ENCODE results near the gene ZNF28.
"Not testable (repeated sequence)": the region's sequence is repeated elsewhere in the genome, so short reads cannot be mapped to it uniquely, and the experiment has no call there.

ZNF28 gene

DNA sequence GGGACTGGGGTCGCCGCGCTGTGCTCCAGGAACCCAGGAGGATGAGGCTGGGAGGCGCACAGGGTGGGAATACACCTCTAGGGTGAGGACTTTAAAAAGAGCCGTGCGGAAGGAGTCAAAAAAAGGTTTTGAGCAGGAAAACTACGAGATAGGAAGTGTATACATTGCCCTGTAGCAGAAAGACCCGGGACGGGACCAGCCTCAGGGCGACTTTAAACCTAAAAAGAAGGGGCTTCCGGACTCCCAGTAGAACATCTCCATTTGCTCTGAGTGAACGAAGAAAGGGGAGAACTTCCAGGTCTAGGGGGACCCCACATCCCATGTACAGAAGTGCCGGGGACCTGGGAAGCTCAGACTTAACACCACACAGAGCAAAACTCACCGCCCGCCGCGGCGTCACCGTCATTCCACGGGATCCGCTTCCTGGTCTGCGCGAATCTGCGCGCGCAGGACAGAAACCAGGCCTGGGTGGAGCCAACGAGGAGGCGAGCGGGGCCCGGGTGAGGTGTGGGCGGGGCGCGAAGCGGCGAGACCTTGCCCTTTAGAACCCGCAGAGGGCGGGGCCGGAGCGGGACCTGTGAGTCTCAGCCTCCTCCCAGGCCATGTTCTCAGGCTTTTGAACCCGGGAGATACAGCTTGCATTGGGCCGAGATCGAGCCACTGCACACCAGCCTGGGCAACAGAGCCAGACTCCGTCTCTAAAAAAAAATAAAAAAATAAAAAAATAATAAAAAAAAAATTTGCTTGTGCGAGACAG, at the start of gene ZNF28:
TSS of gene ZNF28 (minus strand) at position 430 of the 757 bp plus-strand sequence. CDS start 3,675 bp downstream, outside the sequence.
- Mint-ChIP-seq H3K4me1 (peaks cover 19% of the 10 kb centered on the region), H3K36me3 (peaks cover 34% of the 10 kb centered on the region), H3K4me3 (peak within 1 kb of the TSS; percentile 92), H3K27ac (peak within 1 kb of the TSS; percentile 93)
- H3K9me3 Mint-ChIP-seq, result not testable (repeated sequence)
- DNase-seq (ENCODE audit: low spot score in 2 of 2) (peak; percentile 37 to 74), ATAC-seq (peak; percentile 99)

- not testable (repeated sequence) for H3K36me3 Mint-ChIP-seq; ATAC-seq; H3K9me3 Mint-ChIP-seq; H3K4me1 Mint-ChIP-seq; H3K27ac Mint-ChIP-seq; H3K4me3 Mint-ChIP-seq; DNase-seq (ENCODE audit: low spot score in 2 of 2)
Observed at GRCh38 chr19:52868031-52868430, 46.6 kb upstream of the ZNF28 start.

GRCh38 chr19:52857378-52858191, 36.2 kb upstream of the ZNF28 start, which contains the start of gene ZNF468:
Gene ZNF468, minus strand, starts transcription at chr19:52857619. Its CDS starts 3,347 bp downstream, at chr19:52854272.
- peaks cover 33% of the 10 kb centered on the region for H3K4me1 Mint-ChIP-seq
- ATAC-seq, result peak; percentile 99
- not testable (repeated sequence) for H3K9me3 Mint-ChIP-seq
- H3K36me3 Mint-ChIP-seq, result peaks cover 42% of the 10 kb centered on the region
- DNase-seq (ENCODE audit: low spot score in 2 of 2), result peak; percentile 69 to 89
- H3K4me3 Mint-ChIP-seq, result peak within 1 kb of the TSS; percentile 91
- peak within 1 kb of the TSS; percentile 88 for H3K27ac Mint-ChIP-seq

- peaks cover 33% of the 10 kb centered on the region for H3K4me1 Mint-ChIP-seq
- not testable (repeated sequence) for DNase-seq (ENCODE audit: low spot score in 2 of 2); H3K9me3 Mint-ChIP-seq
- peaks cover 50% of the 10 kb centered on the region for H3K36me3 Mint-ChIP-seq
- ATAC-seq, result peak; percentile 52
- peak overlapping the region; percentile 91 for H3K4me3 Mint-ChIP-seq
- H3K27ac Mint-ChIP-seq, result peak overlapping the region; percentile 88
Observed at GRCh38 chr19:52856540-52857377, 35.3 kb upstream of the ZNF28 start.

DNA sequence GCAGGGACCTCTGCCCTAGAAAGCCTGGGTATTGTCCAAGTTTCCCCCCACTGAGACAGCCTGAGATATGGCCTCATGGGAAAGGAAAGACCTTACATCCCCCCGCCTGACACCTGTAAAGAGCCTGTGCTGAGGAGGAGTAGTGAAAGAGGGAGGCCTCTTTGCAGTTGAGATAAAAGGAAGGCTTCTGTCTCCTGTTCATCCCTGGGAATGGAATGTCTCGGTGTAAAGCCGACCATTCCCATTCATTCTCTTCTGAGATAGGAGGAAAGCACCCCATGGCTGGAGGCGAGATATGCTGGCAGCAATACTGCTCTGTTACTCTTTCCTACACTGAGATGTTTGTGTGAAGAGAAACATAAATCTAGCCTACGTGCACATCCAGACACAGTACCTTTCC, 25.9 kb upstream of the ZNF28 start:
- not testable (repeated sequence) for H3K4me1 Mint-ChIP-seq; DNase-seq (ENCODE audit: low spot score in 2 of 2); H3K27ac Mint-ChIP-seq; ATAC-seq; H3K4me3 Mint-ChIP-seq
- Mint-ChIP-seq H3K9me3 (peaks cover 11% of the 10 kb centered on the region), H3K36me3 (peaks cover 100% of the 10 kb centered on the region)

DNA sequence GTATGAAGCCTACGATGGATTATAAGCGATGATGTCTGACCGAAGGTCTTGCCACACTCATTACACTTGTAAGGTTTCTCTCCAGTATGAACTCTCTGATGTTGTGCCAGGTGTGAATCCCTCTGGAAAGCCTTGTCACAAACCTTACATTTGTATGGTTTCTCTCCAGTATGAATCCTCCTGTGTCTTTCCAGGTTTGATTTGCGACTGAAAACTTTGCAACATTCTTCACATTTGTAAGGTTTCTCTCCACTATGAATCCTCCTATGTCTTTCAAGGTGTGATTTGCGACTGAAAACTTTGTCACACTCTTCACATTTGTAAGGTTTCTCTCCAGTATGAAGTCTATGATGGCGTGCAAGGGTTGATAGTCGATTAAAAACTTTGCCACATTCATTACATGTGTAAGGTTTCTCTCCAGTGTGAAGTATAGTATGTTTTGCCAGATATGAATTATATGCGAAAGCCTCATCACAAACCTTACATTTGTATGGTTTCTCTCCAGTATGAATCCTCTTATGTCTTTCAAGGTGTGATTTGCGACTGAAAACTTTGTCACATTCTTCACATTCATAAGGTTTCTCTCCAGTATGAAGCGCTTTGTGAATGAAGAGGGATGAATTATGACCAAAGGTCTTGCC, 19.5 kb upstream of the ZNF28 start:
- Mint-ChIP-seq H3K9me3 (peaks cover 17% of the 10 kb centered on the region), H3K36me3 (peaks cover 70% of the 10 kb centered on the region)
- H3K4me1 Mint-ChIP-seq; H3K4me3 Mint-ChIP-seq; H3K27ac Mint-ChIP-seq; DNase-seq (ENCODE audit: low spot score in 2 of 2); ATAC-seq: not testable (repeated sequence)

- not testable (repeated sequence) for H3K36me3 Mint-ChIP-seq; ATAC-seq; DNase-seq (ENCODE audit: low spot score in 2 of 2)
- Mint-ChIP-seq H3K4me1 (peaks cover 21% of the 10 kb centered on the region), H3K9me3 (peaks cover 21% of the 10 kb centered on the region), H3K4me3 (peak overlapping the region; percentile 46), H3K27ac (peak overlapping the region; percentile 92)
Observed at GRCh38 chr19:52834289-52834688, 12.9 kb upstream of the ZNF28 start.

- peak overlapping the region; percentile 46 for H3K4me3 Mint-ChIP-seq
- not testable (repeated sequence) for DNase-seq (ENCODE audit: low spot score in 2 of 2); H3K36me3 Mint-ChIP-seq
- ATAC-seq, result peak; percentile 85
- peaks cover 21% of the 10 kb centered on the region for H3K4me1 Mint-ChIP-seq
- H3K9me3 Mint-ChIP-seq, result peaks cover 21% of the 10 kb centered on the region
- peak overlapping the region; percentile 92 for H3K27ac Mint-ChIP-seq
Observed at GRCh38 chr19:52833541-52833940, 12.1 kb upstream of the ZNF28 start.

DNA sequence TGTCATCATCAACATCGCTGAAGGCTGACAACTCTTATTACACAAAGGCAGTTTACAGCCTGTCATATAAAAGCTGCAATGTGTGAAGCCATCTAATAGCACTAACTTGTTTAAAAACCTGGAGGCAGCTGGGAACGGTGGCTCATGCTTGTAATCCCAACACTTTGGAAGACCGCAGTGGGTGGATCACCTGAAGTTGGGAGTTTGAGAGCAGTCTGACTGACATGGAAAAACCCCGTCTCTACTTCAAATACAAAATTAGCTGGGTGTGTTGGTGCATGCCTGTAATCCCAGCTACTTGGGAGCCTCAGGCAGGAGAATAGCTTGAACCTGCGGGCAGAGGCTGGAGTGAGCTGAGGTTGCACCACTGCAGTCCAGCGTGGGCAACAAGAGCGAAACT, 8.4 kb upstream of the ZNF28 start:
- not testable (repeated sequence) for H3K4me3 Mint-ChIP-seq; ATAC-seq; H3K9me3 Mint-ChIP-seq; DNase-seq (ENCODE audit: low spot score in 2 of 2); H3K27ac Mint-ChIP-seq; H3K36me3 Mint-ChIP-seq
- H3K4me1 Mint-ChIP-seq, result peaks cover 21% of the 10 kb centered on the region

DNA sequence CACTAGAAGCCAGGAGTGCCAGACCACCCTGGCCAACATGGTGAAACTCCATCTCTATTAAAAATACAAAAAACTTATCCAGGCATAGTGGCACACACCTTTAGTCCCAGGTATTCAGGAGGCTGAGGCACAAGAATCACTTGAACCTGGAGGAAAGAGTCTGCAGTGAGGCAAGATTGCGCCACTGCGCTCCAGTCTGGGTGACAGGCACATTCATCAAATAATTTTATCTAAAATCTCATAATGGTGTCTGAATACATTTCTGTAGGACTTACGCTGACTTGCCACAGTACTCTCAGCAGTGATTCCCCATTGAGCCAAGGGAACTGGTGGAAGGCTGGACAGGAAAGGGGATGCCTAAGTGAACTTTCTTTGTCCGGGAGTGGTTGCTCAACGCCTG, 4.3 kb upstream of the ZNF28 start:
- Mint-ChIP-seq H3K4me1 (peaks cover 3% of the 10 kb centered on the region), H3K4me3 (no peak overlapping the region), H3K9me3 (no peaks in the 10 kb centered on the region), H3K36me3 (peaks cover 3% of the 10 kb centered on the region), H3K27ac (no peak overlapping the region)
- DNase-seq (ENCODE audit: low spot score in 2 of 2) (no peak), ATAC-seq (no peak)

GRCh38 chr19:52823676-52824075, 2.2 kb upstream of the ZNF28 start:
- Mint-ChIP-seq H3K9me3 (no peaks in the 10 kb centered on the region), H3K4me3 (no peak overlapping the region), H3K27ac (no peak overlapping the region), H3K4me1 (peaks cover 11% of the 10 kb centered on the region), H3K36me3 (peaks cover 11% of the 10 kb centered on the region)
- ATAC-seq, result no peak
- no peak for DNase-seq (ENCODE audit: low spot score in 2 of 2)

DNA sequence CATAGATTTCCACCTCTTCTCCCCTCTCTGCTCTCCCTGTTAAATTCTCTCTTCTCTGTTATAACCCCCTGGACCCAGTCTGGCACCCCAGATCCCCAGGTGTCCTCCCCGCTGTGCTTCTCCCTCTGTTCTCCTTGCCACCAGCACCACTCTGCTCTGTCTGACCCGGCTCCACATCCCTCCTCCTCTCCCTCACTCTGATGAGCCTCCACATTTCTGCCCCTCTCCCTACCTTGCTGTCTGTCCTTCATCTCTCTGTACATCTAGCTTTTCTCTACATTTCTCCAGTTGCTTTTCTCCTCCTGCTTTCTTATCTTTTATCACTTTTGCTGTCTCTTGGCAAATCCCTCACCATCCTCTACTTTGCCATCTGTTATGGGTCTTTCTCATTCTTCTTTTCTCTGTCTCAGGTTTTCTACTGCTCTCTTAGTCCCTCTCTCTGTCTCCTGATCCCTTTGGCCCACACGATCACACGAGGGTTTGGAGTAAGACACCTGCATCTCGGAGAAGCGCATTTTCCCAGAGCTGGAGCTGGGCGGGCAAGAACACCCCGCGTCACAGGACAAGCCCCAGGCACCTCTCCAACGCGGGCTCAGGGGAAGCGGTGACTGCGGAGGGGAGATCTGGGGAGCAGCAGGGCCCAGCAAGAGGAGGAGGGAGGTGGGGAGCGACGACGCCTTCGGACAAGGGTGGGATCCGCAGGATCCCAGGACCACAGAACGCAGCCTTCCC, 795 bp downstream of the ZNF28 start:
- Mint-ChIP-seq H3K36me3 (peaks cover 42% of the 10 kb centered on the region), H3K4me3 (peak overlapping the region; percentile 92), H3K4me1 (peaks cover 19% of the 10 kb centered on the region), H3K27ac (peak overlapping the region; percentile 93)
- DNase-seq (ENCODE audit: low spot score in 2 of 2) (peak; percentile 8 to 56), ATAC-seq (peak; percentile 57)
- not testable (repeated sequence) for H3K9me3 Mint-ChIP-seq

DNA sequence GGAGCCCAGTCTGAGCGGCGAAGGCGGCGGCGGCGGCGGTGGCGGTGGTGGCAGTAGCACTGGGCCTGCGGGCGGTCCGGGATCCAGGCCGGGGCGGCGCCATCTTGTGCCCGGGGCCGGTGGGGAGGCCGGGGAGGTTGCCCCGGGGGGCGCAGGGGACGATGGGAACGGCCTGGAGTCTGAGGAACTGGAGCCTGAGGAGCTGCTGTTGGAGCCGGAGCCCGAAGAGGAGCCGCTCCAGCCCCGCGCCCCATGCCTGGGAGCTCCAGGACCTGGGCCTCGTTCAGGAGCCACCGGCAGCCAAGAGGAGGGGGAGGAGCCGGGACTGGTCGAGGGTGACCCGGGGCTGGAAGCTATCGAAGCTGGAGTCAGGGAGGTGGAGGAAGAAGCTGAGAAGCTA, 11.6 kb downstream of the ZNF28 start:
- H3K36me3 Mint-ChIP-seq, result peaks cover 81% of the 10 kb centered on the region
- no peak for DNase-seq (ENCODE audit: low spot score in 2 of 2)
- ATAC-seq, result no peak
- no peak overlapping the region for H3K27ac Mint-ChIP-seq
- peaks cover 4% of the 10 kb centered on the region for H3K9me3 Mint-ChIP-seq
- H3K4me3 Mint-ChIP-seq, result no peak overlapping the region
- H3K4me1 Mint-ChIP-seq, result no peaks in the 10 kb centered on the region
